ENCODE data around the gene KRT26.

- no peak for TF ChIP-seq CTCF (conservative IDR thresholded peaks at IDR 0.05; ENCODE audit: low read depth, low read length)
- TF ChIP-seq EZH2 (IDR thresholded peaks at IDR 0.05; ENCODE audit: low read length, unreplicated experiment) = no peak
- TF ChIP-seq EZH2phosphoT487 (IDR thresholded peaks at IDR 0.05; ENCODE audit: borderline replicate concordance, low read length) = no peak
Measured at GRCh38 chr17:40765657-40766056, 6.3 kb downstream of the KRT26 start.
